BLaER1 treated with 17β-estradiol and CSF1 and Interleukin-3, amounts not matched to agents 10 nM and 100 nM (cell line): ENCODE measurements around the gene CORO2A.

Source experiments
- H3K27ac ChIP-seq, 11 experiments: shearing (Covaris generic); formaldehyde crosslinking; 2 replicates each; pipeline ENCODE4 v1.8.1; 2022
- H3K27me3 ChIP-seq, 11 experiments: shearing (Covaris generic); formaldehyde crosslinking; 2 replicates each; pipeline ENCODE4 v1.8.1; 2022
- H3K36me3 ChIP-seq, 11 experiments: shearing (Covaris generic); formaldehyde crosslinking; 2 replicates each; pipeline ENCODE4 v1.8.1; 2022
- H3K4me1 ChIP-seq, 10 experiments: shearing (Covaris generic); formaldehyde crosslinking; 2 replicates each; pipeline ENCODE4 v1.8.1; 2022
- H3K4me2 ChIP-seq, 11 experiments: shearing (Covaris generic); formaldehyde crosslinking; 2 replicates each; pipeline ENCODE4 v1.8.1; 2022
- H3K4me3 ChIP-seq, 10 experiments: shearing (Covaris generic); formaldehyde crosslinking; 2 replicates each; pipeline ENCODE4 v1.8.1; 2022
- H3K9ac ChIP-seq, 11 experiments: shearing (Covaris generic); formaldehyde crosslinking; 2 replicates each; pipeline ENCODE4 v1.8.1; 2022
- H3K9me3 ChIP-seq, 11 experiments: shearing (Covaris generic); formaldehyde crosslinking; replicated peaks in 1 of 11; 2 replicates each; pipeline ENCODE4 v1.8.1; 2022
- H4K20me1 ChIP-seq, 11 experiments: shearing (Covaris generic); formaldehyde crosslinking; 2 replicates each; pipeline ENCODE4 v1.8.1; 2022
- Cebpa-rat ChIP-seq, 11 experiments: shearing (Covaris generic); IDR thresholded peaks; 2 replicates each; pipeline ENCODE4 v1.8.1; 2022

The CORO2A gene

DNA sequence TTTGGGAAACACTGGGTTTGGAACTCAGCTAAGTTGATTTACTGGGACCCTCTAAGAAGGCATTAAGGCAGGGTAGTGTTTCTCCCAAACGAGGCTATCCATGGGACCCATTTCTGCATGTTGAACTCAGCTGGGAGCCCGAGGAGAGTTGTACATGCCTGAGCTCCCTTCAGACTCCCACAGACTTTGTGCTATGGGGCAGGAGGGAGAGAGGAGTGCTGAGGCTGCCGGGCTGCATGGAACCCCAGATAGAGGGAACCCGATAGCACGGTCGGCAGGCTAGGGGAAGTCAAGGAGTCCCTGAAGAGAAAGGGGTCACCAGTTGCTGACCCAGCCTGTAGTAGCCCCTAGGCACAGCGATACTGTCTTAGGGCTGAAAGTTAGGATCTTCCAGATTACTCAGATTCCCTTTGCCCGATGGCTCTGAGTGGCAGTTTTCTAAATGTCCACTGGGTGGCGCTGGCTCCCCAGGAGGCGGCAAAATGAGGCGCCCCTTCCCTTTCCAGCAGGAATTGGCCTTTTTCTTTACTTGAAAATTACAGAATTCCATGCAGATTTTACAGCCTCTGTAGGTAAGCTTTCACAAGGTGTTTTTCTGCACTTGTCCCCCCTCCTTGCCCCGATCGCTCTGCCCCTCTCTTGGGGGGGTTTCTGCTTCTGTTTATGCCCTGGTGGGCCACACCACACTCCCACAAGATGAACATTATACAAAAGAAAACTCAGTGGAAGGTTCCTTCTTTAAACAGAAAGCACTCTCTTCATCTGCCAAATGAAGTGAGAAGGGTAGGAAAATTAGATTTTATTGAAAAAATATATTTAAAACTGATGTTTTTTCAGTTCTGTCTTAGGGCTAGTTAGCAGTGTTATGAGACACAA lies 118.1 kb downstream of the CORO2A start:
- peak overlapping the region in 3 of 11 experiments; percentile 6 to 37 (median 11); a peak in 3 of 22 replicates for H3K27ac ChIP-seq
- peaks cover 0 to 71% (median 34%) of the 10 kb centered on the region in 11 experiments; a peak in 19 of 22 replicates for H4K20me1 ChIP-seq
- H3K36me3 ChIP-seq, result peaks cover 23 to 61% (median 48%) of the 10 kb centered on the region in 11 experiments
- TF ChIP-seq Cebpa-rat (IDR thresholded peaks at IDR 0.05), result no peak
- no peaks in the 10 kb centered on the region for H3K9me3 ChIP-seq
- H3K9ac ChIP-seq, result peak overlapping the region in 9 of 11 experiments; percentile 4 to 46 (median 23); a peak in 12 of 22 replicates
- no peak overlapping the region for H3K4me3 ChIP-seq
- H3K4me2 ChIP-seq, result peak overlapping the region; percentile 35 to 58 (median 55); a peak in 21 of 22 replicates
- no peaks in the 10 kb centered on the region for H3K27me3 ChIP-seq
- peaks cover 24 to 38% (median 32%) of the 10 kb centered on the region in 10 experiments for H3K4me1 ChIP-seq

DNA sequence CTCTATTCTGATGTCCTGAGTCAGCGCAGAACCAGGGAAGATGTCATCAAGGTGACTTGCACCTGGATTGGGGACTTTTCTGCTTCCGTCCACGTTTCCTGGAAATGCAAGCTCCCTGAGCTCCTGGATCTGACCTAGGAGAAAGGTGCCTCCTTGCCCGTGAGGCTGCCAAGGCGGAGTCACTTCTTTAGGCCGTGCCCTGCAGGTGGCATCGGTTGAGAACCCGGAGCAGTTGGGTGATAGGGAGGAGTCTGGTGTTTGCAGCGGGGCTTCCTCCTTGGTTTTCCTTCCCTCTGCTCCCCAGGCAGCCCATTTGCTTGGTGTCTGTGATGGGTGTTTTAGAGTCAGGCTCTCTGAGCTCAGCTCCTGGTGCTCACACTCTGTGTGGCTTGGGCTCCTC lies 120.7 kb downstream of the CORO2A start:
- Histone ChIP-seq H3K36me3 (peaks cover 0 to 61% (median 47%) of the 10 kb centered on the region in 11 experiments; a peak in 19 of 22 replicates), H3K4me2 (peak overlapping the region in 5 of 11 experiments; percentile 5 to 53 (median 32); a peak in 7 of 22 replicates), H3K9ac (no peak overlapping the region), H3K27me3 (no peaks in the 10 kb centered on the region), H3K4me1 (peaks cover 24 to 38% (median 34%) of the 10 kb centered on the region in 10 experiments), H3K4me3 (no peak overlapping the region), H3K9me3 (no peaks in the 10 kb centered on the region), H4K20me1 (peaks cover 0 to 89% (median 40%) of the 10 kb centered on the region in 11 experiments; a peak in 19 of 22 replicates), H3K27ac (no peak overlapping the region)
- TF ChIP-seq Cebpa-rat (IDR thresholded peaks at IDR 0.05), result no peak
